Neural cell (in vitro differentiated cells): ENCODE data around the gene PRM2. TPM values are rescaled to one million over a fixed set of nuclear protein-coding genes. Genes with fewer than 3 reads are reported as not detected.

Experiments
- H2AFZ ChIP-seq: fragments of 200-600, 300-800 bp; sonication (generic), shearing (Covaris generic); 2 replicates; pipeline ENCODE4 v1.6.0; 2014; ENCODE audit warnings: low read depth, mild to moderate bottlenecking, antibody characterized with exemption, low read length, moderate library complexity
- H3F3A ChIP-seq: fragments of 200-600 bp; shearing (Covaris generic); 2 replicates; pipeline ENCODE4 v1.6.1; 2016; ENCODE audit warnings: mild to moderate bottlenecking, moderate library complexity, mixed read lengths, antibody characterized with exemption, low read length; ENCODE audit not compliant: insufficient read depth, poor library complexity, severe bottlenecking
- H3K27ac ChIP-seq: fragments of 200-600, 300-800 bp; sonication (generic), shearing (Covaris generic); 2 replicates; pipeline ENCODE4 v1.5.1; 2014; ENCODE audit warnings: mild to moderate bottlenecking, low read length, moderate library complexity
- H3K27me3 ChIP-seq: fragments of 300-800, 200-600 bp; sonication (generic), shearing (Covaris generic); 2 replicates; pipeline ENCODE4 v1.6.0; 2014; ENCODE audit warnings: mild to moderate bottlenecking, low read depth, low read length, moderate library complexity; ENCODE audit not compliant: insufficient read depth
- H3K36me3 ChIP-seq: fragments of 300-800, 200-600 bp; sonication (generic), shearing (Covaris generic); 2 replicates; pipeline ENCODE4 v1.5.1; 2014; ENCODE audit warnings: mild to moderate bottlenecking, antibody characterized with exemption, low read length, moderate library complexity; ENCODE audit not compliant: insufficient read depth
- H3K4me2 ChIP-seq: fragments of 300-800, 200-600 bp; sonication (generic), shearing (Covaris generic); 2 replicates; pipeline ENCODE4 v1.6.0; 2014; ENCODE audit warnings: mild to moderate bottlenecking, low read length
- H3K4me3 ChIP-seq: fragments of 300-800, 200-600 bp; sonication (generic), shearing (Covaris generic); 2 replicates; pipeline ENCODE4 v1.5.1; 2014; ENCODE audit warnings: mild to moderate bottlenecking, low read length, moderate library complexity
- H3K79me2 ChIP-seq: fragments of 200-600 bp; shearing (Covaris generic); replicated peaks from 2 replicates; pipeline ENCODE4 v1.6.0; 2014; ENCODE audit warnings: mild to moderate bottlenecking, low read length, moderate library complexity; ENCODE audit not compliant: insufficient read depth
- H3K9ac ChIP-seq: fragments of 300-800, 200-600 bp; sonication (generic), shearing (Covaris generic); 2 replicates; pipeline ENCODE4 v1.6.1; 2016; ENCODE audit warnings: mild to moderate bottlenecking, low read length, mixed read lengths
- H3K9me2 ChIP-seq: fragments of 200-600 bp; shearing (Covaris generic); 2 replicates; pipeline ENCODE4 v1.6.1; 2016; ENCODE audit warnings: mild to moderate bottlenecking, low read length, mixed read lengths; ENCODE audit not compliant: insufficient read depth
- H3K9me3 ChIP-seq: fragments of 200-600, 300-800 bp; sonication (generic), shearing (Covaris generic); 2 replicates; pipeline ENCODE4 v1.6.1; 2016; ENCODE audit warnings: mild to moderate bottlenecking, mixed run types, low read length, moderate library complexity, mixed read lengths
- H4K20me1 ChIP-seq: fragments of 200-600 bp; shearing (Covaris generic); 2 replicates; pipeline ENCODE4 v1.6.1; 2016; ENCODE audit warnings: mild to moderate bottlenecking, mixed run types; ENCODE audit not compliant: insufficient read depth
- EP300 ChIP-seq: fragments of 450-650 bp; conservative IDR thresholded peaks from 2 replicates; pipeline ENCODE4 v1.6.1; 2014; ENCODE audit warnings: antibody characterized with exemption, mild to moderate bottlenecking, moderate library complexity; ENCODE audit not compliant: poor library complexity, severe bottlenecking
- EZH2 ChIP-seq: fragments of 200-600, 300-800 bp; shearing (Covaris generic), sonication (generic); IDR thresholded peaks from 2 replicates; pipeline ENCODE4 v1.6.1; 2014; ENCODE audit warnings: antibody characterized with exemption, low read length, borderline replicate concordance, mild to moderate bottlenecking; ENCODE audit not compliant: insufficient read depth, poor library complexity, severe bottlenecking
- MXI1 ChIP-seq: fragments of 450-650 bp; conservative IDR thresholded peaks from 2 replicates; pipeline ENCODE4 v1.6.1; 2014; ENCODE audit warnings: antibody characterized with exemption, mild to moderate bottlenecking; ENCODE audit not compliant: poor library complexity, severe bottlenecking
- POLR2AphosphoS5 ChIP-seq: IDR thresholded peaks from 2 replicates; pipeline ENCODE4 v1.6.1; 2012
- RAD21 ChIP-seq: fragments of 450-650 bp; conservative IDR thresholded peaks from 2 replicates; pipeline ENCODE4 v1.6.1; 2014; ENCODE audit warnings: antibody characterized with exemption, mild to moderate bottlenecking, moderate library complexity
- SMC3 ChIP-seq: fragments of 450-650 bp; conservative IDR thresholded peaks from 2 replicates; pipeline ENCODE4 v1.6.1; 2014; ENCODE audit warnings: antibody characterized with exemption, mild to moderate bottlenecking, moderate library complexity; ENCODE audit not compliant: poor library complexity
- TAF1 ChIP-seq: IDR thresholded peaks from 2 replicates; pipeline ENCODE4 v1.6.1; 2012; ENCODE audit warnings: low read depth
- polyA plus RNA-seq: library from polyadenylated mRNA; depleted of rRNA; stranded (reverse); fragments of >200 nt; gene quantifications from 2 replicates; pipeline ENCODE4 v1.2.3, GENCODE V29; 2014
- TF ChIP-seq, protein P1 (sequence below): IDR thresholded peaks from 2 replicates; pipeline ENCODE4 v1.6.1; 2012; ENCODE audit warnings: borderline replicate concordance
- TF ChIP-seq, protein P2 (sequence below): fragments of 450-650 bp; IDR thresholded peaks from 2 replicates; pipeline ENCODE4 v1.5.1; 2014; ENCODE audit warnings: antibody characterized with exemption, mild to moderate bottlenecking, moderate library complexity; ENCODE audit not compliant: poor library complexity, severe bottlenecking

The PRM2 gene
- polyA plus RNA-seq, 1 donor from 2014 or later = not detected

GRCh38 chr16:11236461-11237254, 39.6 kb downstream of the PRM2 start:
- Histone ChIP-seq H3K9me3 (no peaks in the 10 kb centered on the region), H3K9me2 (no peaks in the 10 kb centered on the region), H3K9ac (no peak overlapping the region), H3K4me2 (no peak overlapping the region), H3K79me2 (no peaks in the 10 kb centered on the region), H4K20me1 (no peaks in the 10 kb centered on the region), H3K27ac (no peak overlapping the region), H3K36me3 (no peaks in the 10 kb centered on the region), H3K27me3 (no peaks in the 10 kb centered on the region), H3F3A (no peaks in the 10 kb centered on the region), H2AFZ (no peak overlapping the region), H3K4me3 (no peak overlapping the region)
- TF ChIP-seq EZH2 (no peak), SMC3 (no peak), TAF1 (no peak), MXI1 (no peak), POLR2AphosphoS5 (no peak), EP300 (no peak), RAD21 (no peak)
- TF ChIP-seq, protein P1, sequence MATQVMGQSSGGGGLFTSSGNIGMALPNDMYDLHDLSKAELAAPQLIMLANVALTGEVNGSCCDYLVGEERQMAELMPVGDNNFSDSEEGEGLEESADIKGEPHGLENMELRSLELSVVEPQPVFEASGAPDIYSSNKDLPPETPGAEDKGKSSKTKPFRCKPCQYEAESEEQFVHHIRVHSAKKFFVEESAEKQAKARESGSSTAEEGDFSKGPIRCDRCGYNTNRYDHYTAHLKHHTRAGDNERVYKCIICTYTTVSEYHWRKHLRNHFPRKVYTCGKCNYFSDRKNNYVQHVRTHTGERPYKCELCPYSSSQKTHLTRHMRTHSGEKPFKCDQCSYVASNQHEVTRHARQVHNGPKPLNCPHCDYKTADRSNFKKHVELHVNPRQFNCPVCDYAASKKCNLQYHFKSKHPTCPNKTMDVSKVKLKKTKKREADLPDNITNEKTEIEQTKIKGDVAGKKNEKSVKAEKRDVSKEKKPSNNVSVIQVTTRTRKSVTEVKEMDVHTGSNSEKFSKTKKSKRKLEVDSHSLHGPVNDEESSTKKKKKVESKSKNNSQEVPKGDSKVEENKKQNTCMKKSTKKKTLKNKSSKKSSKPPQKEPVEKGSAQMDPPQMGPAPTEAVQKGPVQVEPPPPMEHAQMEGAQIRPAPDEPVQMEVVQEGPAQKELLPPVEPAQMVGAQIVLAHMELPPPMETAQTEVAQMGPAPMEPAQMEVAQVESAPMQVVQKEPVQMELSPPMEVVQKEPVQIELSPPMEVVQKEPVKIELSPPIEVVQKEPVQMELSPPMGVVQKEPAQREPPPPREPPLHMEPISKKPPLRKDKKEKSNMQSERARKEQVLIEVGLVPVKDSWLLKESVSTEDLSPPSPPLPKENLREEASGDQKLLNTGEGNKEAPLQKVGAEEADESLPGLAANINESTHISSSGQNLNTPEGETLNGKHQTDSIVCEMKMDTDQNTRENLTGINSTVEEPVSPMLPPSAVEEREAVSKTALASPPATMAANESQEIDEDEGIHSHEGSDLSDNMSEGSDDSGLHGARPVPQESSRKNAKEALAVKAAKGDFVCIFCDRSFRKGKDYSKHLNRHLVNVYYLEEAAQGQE = no peak
- TF ChIP-seq, protein P2, sequence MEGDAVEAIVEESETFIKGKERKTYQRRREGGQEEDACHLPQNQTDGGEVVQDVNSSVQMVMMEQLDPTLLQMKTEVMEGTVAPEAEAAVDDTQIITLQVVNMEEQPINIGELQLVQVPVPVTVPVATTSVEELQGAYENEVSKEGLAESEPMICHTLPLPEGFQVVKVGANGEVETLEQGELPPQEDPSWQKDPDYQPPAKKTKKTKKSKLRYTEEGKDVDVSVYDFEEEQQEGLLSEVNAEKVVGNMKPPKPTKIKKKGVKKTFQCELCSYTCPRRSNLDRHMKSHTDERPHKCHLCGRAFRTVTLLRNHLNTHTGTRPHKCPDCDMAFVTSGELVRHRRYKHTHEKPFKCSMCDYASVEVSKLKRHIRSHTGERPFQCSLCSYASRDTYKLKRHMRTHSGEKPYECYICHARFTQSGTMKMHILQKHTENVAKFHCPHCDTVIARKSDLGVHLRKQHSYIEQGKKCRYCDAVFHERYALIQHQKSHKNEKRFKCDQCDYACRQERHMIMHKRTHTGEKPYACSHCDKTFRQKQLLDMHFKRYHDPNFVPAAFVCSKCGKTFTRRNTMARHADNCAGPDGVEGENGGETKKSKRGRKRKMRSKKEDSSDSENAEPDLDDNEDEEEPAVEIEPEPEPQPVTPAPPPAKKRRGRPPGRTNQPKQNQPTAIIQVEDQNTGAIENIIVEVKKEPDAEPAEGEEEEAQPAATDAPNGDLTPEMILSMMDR = no peak

- H3K9me2 ChIP-seq = no peaks in the 10 kb centered on the region
- TF ChIP-seq POLR2AphosphoS5 (no peak), RAD21 (no peak), EP300 (no peak), SMC3 (no peak), TAF1 (no peak), EZH2 (no peak), MXI1 (no peak)
- TF ChIP-seq, protein P1 = no peak
- TF ChIP-seq, protein P2 = no peak
- H3K9ac ChIP-seq = no peak overlapping the region
- no peaks in the 10 kb centered on the region for H3F3A ChIP-seq
- H3K27me3 ChIP-seq = no peaks in the 10 kb centered on the region
- no peak overlapping the region for H3K4me3 ChIP-seq
- no peaks in the 10 kb centered on the region for H3K79me2 ChIP-seq
- H3K4me2 ChIP-seq = no peak overlapping the region
- no peak overlapping the region for H3K27ac ChIP-seq
- no peaks in the 10 kb centered on the region for H3K9me3 ChIP-seq
- no peak overlapping the region for H2AFZ ChIP-seq
- no peaks in the 10 kb centered on the region for H3K36me3 ChIP-seq
- no peaks in the 10 kb centered on the region for H4K20me1 ChIP-seq
These were observed 40.6 kb downstream of the PRM2 start for GRCh38 chr16:11235703-11235991.
